ENCODE measurements around the gene ADCY1. TPM values are rescaled to one million over a fixed set of nuclear protein-coding genes. Genes with fewer than 3 reads are reported as not detected.

The ADCY1 gene
- total RNA-seq, 6 experiments from 2014 or later, result 0.20 TPM; not detected in 5

- no peak for DNase-seq
- Mint-ChIP-seq H3K9me3 (no peaks in the 10 kb centered on the region), H3K36me3 (ENCODE audit: low read depth) (no peaks in the 10 kb centered on the region), H3K4me3 (no peak overlapping the region), H3K27me3 (ENCODE audit: insufficient read depth) (peaks cover 20% of the 10 kb centered on the region), H3K27ac (no peak overlapping the region), H3K4me1 (ENCODE audit: low read depth) (no peaks in the 10 kb centered on the region)
- TF ChIP-seq CTCF (IDR thresholded peaks at IDR 0.05), result no peak
Measured at GRCh38 chr7:45652630-45653029, 78.5 kb downstream of the ADCY1 start.

GRCh38 chr7:45653209-45653907, 79.2 kb downstream of the ADCY1 start:
- no peak overlapping the region for H3K4me3 Mint-ChIP-seq
- no peaks in the 10 kb centered on the region for H3K4me1 Mint-ChIP-seq (ENCODE audit: low read depth)

GRCh38 chr7:45654341-45654740, 80.2 kb downstream of the ADCY1 start:
- TF ChIP-seq CTCF (IDR thresholded peaks at IDR 0.05), result no peak
- peaks cover 17% of the 10 kb centered on the region for H3K27me3 Mint-ChIP-seq (ENCODE audit: insufficient read depth)
- no peaks in the 10 kb centered on the region for H3K4me1 Mint-ChIP-seq (ENCODE audit: low read depth)
- no peak overlapping the region for H3K27ac Mint-ChIP-seq
- no peaks in the 10 kb centered on the region for H3K9me3 Mint-ChIP-seq
- no peak overlapping the region for H3K4me3 Mint-ChIP-seq
- no peaks in the 10 kb centered on the region for H3K36me3 Mint-ChIP-seq (ENCODE audit: low read depth)
- DNase-seq, result no peak

More at GRCh38 chr7:45653209-45653907, 79.2 kb downstream of the ADCY1 start:
- Mint-ChIP-seq H3K9me3 (no peaks in the 10 kb centered on the region), H3K36me3 (ENCODE audit: low read depth) (no peaks in the 10 kb centered on the region), H3K27me3 (ENCODE audit: insufficient read depth) (peaks cover 19% of the 10 kb centered on the region), H3K27ac (no peak overlapping the region)
- TF ChIP-seq CTCF (IDR thresholded peaks at IDR 0.05), result no peak
- DNase-seq, result no peak

- no peak for TF ChIP-seq CTCF (IDR thresholded peaks at IDR 0.05)
- Mint-ChIP-seq H3K27me3 (ENCODE audit: insufficient read depth) (peaks cover 26% of the 10 kb centered on the region), H3K9me3 (no peaks in the 10 kb centered on the region), H3K4me1 (ENCODE audit: low read depth) (no peaks in the 10 kb centered on the region), H3K4me3 (no peak overlapping the region), H3K27ac (no peak overlapping the region), H3K36me3 (ENCODE audit: low read depth) (no peaks in the 10 kb centered on the region)
- no peak for DNase-seq
Measured at GRCh38 chr7:45655539-45655938, 81.4 kb downstream of the ADCY1 start.

GRCh38 chr7:45656431-45656830, 82.3 kb downstream of the ADCY1 start:
- H3K36me3 Mint-ChIP-seq (ENCODE audit: low read depth), result no peaks in the 10 kb centered on the region
- TF ChIP-seq CTCF (IDR thresholded peaks at IDR 0.05), result no peak

More at GRCh38 chr7:45656431-45656830, 82.3 kb downstream of the ADCY1 start:
- no peaks in the 10 kb centered on the region for H3K4me1 Mint-ChIP-seq (ENCODE audit: low read depth)
- H3K27me3 Mint-ChIP-seq (ENCODE audit: insufficient read depth), result peaks cover 28% of the 10 kb centered on the region
- no peak for DNase-seq
- no peak overlapping the region for H3K4me3 Mint-ChIP-seq
- no peak overlapping the region for H3K27ac Mint-ChIP-seq
- H3K9me3 Mint-ChIP-seq, result no peaks in the 10 kb centered on the region
